Smooth muscle cell (in vitro differentiated cells): Measurements from ENCODE around the gene CTNNA3. TPM values are rescaled to one million over a fixed set of nuclear protein-coding genes. Genes with fewer than 3 reads are reported as not detected.
"Not testable (repeated sequence)": the region's sequence is repeated elsewhere in the genome, so short reads cannot be mapped to it uniquely, and the experiment has no call there.

Source experiments
- DNase-seq: peaks from one replicate; lab custom pipeline; 2025; ENCODE audit not compliant: unreplicated experiment; lab: John Stamatoyannopoulos, UW
- H2AFZ ChIP-seq: fragments of 200-600 bp; sonication (generic); 2 replicates; pipeline ENCODE4 v1.6.0; 2016; ENCODE audit warnings: antibody characterized with exemption, low read depth, mild to moderate bottlenecking
- H3F3A ChIP-seq: fragments of 200-600 bp; sonication (generic); 2 replicates; pipeline ENCODE4 v1.6.0; 2017; ENCODE audit warnings: antibody characterized with exemption, low read depth
- H3K27ac ChIP-seq: fragments of 200-600 bp; sonication (generic); 2 replicates; pipeline ENCODE4 v1.5.1; 2016; ENCODE audit warnings: low read depth, mild to moderate bottlenecking
- H3K27me3 ChIP-seq: fragments of 200-600 bp; sonication (generic); 2 replicates; pipeline ENCODE4 v1.6.1; 2016; ENCODE audit warnings: low read depth, mild to moderate bottlenecking
- H3K36me3 ChIP-seq: fragments of 200-600 bp; sonication (generic); 2 replicates; pipeline ENCODE4 v1.5.1; 2016; ENCODE audit warnings: low read depth
- H3K4me1 ChIP-seq: fragments of 200-600 bp; sonication (generic); 2 replicates; pipeline ENCODE4 v1.5.1; 2016; ENCODE audit warnings: low read depth
- H3K4me2 ChIP-seq: fragments of 200-600 bp; sonication (generic); 2 replicates; pipeline ENCODE4 v1.6.0; 2016; ENCODE audit warnings: mild to moderate bottlenecking
- H3K4me3 ChIP-seq: fragments of 200-600 bp; sonication (generic); 2 replicates; pipeline ENCODE4 v1.5.1; 2016; ENCODE audit warnings: mild to moderate bottlenecking
- H3K79me2 ChIP-seq: fragments of 200-600 bp; sonication (generic); 2 replicates; pipeline ENCODE4 v1.6.0; 2016; ENCODE audit warnings: low read depth, mild to moderate bottlenecking
- H3K9ac ChIP-seq: fragments of 200-600 bp; sonication (generic); 2 replicates; pipeline ENCODE4 v1.6.0; 2016; ENCODE audit warnings: low read depth
- H3K9me3 ChIP-seq: fragments of 200-600 bp; sonication (generic); replicated peaks from 2 replicates; pipeline ENCODE4 v1.5.1; 2016; ENCODE audit warnings: low read depth
- H4K20me1 ChIP-seq: fragments of 200-600 bp; sonication (generic); 2 replicates; pipeline ENCODE4 v1.6.0; 2016; ENCODE audit warnings: low read depth
- WGBS: methylation state at CpG from one replicate; pipeline ENCODE4 v1.1.7; 2016; ENCODE audit warnings: low lambda C conversion rate; 5-methylcytosine and 5-hydroxymethylcytosine counted together
- polyA plus RNA-seq: library from polyadenylated mRNA; unstranded; fragments of >200 nt; fragmentation: Nextera tagmentation; extraction: Ambion mirVana; gene quantifications from 2 replicates; pipeline ENCODE4 v1.2.1, GENCODE V29; 2016
- total RNA-seq: library from RNA; depleted of rRNA; stranded (reverse); fragments of >200 nt; gene quantifications from 2 replicates; pipeline ENCODE4 v1.2.3, GENCODE V29; 2014
- TF ChIP-seq, protein P1 (sequence below): fragments of 200-600 bp; sonication (generic); IDR thresholded peaks from 2 replicates; pipeline ENCODE4 v1.5.1; 2017; ENCODE audit warnings: borderline replicate concordance, mild to moderate bottlenecking, antibody characterized with exemption; ENCODE audit not compliant: insufficient read depth, poor library complexity, severe bottlenecking

CTNNA3 gene
- total and polyA plus RNA-seq, 2 experiments from 2014 or later: 1.3 TPM; not detected in 1

DNA sequence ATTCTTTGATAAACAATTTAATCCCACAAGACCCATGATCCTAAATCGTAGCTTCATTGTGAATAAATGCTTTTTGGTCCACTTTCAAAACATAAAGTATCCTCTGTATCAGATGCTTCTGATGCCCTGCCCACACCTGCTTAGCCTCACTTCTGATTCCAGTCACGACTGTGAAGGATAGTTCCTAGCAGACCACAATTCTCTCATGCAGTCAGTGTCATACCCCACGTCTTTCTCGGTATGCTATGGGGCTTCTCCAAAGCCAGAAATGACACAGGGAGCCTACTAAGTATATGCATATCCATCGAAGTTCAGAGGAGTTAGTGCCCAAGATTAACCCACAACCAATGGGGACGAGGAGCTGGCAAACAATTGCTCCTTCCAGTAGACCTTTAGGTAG, 27.6 kb upstream of the CTNNA3 start:
- Histone ChIP-seq H3K4me1 (no peaks in the 10 kb centered on the region), H3K9ac (no peak overlapping the region), H4K20me1 (no peaks in the 10 kb centered on the region), H3F3A (no peaks in the 10 kb centered on the region), H3K4me3 (no peak overlapping the region), H3K27ac (no peak overlapping the region), H3K36me3 (no peaks in the 10 kb centered on the region), H3K4me2 (no peak overlapping the region), H2AFZ (no peak overlapping the region), H3K79me2 (no peaks in the 10 kb centered on the region), H3K27me3 (no peaks in the 10 kb centered on the region), H3K9me3 (no peaks in the 10 kb centered on the region)
- 88% methylated on average over 6 of the region's 6 CpGs for WGBS
- TF ChIP-seq, protein P1, sequence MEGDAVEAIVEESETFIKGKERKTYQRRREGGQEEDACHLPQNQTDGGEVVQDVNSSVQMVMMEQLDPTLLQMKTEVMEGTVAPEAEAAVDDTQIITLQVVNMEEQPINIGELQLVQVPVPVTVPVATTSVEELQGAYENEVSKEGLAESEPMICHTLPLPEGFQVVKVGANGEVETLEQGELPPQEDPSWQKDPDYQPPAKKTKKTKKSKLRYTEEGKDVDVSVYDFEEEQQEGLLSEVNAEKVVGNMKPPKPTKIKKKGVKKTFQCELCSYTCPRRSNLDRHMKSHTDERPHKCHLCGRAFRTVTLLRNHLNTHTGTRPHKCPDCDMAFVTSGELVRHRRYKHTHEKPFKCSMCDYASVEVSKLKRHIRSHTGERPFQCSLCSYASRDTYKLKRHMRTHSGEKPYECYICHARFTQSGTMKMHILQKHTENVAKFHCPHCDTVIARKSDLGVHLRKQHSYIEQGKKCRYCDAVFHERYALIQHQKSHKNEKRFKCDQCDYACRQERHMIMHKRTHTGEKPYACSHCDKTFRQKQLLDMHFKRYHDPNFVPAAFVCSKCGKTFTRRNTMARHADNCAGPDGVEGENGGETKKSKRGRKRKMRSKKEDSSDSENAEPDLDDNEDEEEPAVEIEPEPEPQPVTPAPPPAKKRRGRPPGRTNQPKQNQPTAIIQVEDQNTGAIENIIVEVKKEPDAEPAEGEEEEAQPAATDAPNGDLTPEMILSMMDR: no peak
- no peak for DNase-seq

DNA sequence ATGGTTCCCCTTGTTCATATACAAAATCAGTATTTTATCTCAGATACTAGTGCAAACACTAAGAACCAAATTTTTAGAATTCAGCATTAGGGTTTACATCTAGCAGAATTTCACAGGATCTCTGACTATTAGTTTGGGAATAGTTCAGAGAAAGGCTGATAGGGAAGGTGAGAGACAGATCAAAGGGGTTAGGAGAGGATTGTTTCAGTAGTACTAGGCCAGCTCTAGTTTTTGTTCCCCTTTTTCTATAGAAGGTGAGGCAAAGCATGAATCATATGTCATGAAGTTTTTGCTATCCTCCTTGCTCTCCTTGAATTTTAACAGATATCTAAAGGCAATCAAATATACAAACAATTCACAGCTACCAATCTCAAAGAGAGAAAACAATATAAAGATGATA, 26.1 kb upstream of the CTNNA3 start:
- H3K4me1 ChIP-seq: no peaks in the 10 kb centered on the region
- H3K9ac ChIP-seq: no peak overlapping the region
- H3K27me3 ChIP-seq: no peaks in the 10 kb centered on the region
- H3K36me3 ChIP-seq: no peaks in the 10 kb centered on the region
- H3K9me3 ChIP-seq: no peaks in the 10 kb centered on the region
- TF ChIP-seq, protein P1: no peak
- H3K4me2 ChIP-seq: no peak overlapping the region
- no peak for DNase-seq
- H3K27ac ChIP-seq: no peak overlapping the region
- H3K4me3 ChIP-seq: no peak overlapping the region
- H2AFZ ChIP-seq: no peak overlapping the region
- H3K79me2 ChIP-seq: no peaks in the 10 kb centered on the region
- H3F3A ChIP-seq: no peaks in the 10 kb centered on the region
- H4K20me1 ChIP-seq: no peaks in the 10 kb centered on the region

DNA sequence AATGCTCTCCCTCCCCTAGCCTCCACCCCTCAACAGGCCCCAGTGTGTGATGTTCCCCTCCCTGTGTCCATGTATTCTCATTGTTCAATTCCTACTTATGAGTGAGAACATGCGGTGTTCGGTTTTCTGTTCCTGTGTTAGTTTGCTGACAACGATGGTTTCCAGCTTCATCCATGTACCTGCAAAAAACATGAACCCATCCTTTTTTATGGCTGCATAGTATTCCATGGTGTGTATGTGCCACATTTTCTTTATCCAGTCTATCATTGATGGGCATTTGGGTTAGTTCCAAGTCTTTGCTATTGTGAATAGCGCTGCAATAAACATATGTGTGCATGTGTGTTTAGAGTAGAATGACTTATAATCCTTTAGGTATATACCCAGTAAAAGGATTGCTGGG, 20.5 kb upstream of the CTNNA3 start:
- not testable (repeated sequence) for H3K36me3 ChIP-seq

DNA sequence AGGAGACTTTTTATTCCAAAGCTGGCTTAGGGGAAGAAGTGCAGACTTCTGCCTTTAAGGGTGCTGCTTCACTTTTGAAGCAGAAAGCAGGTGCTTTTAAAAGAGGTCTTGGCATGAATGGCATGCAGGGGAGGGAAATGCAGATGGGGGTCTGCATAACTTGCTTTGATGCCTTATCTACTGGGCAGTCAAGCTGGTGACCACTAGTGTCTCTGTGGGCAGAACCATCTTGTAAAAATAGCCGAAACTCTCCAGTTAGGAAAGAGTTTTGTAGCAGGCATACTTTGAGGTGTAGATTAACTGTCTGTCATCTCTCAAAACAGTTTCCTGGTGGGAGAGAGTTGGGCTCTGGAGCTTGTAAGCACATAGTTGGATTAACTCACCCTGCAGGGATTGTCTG, 9.9 kb upstream of the CTNNA3 start:
- WGBS: 14% methylated on average over 1 of the region's 1 CpG
- Histone ChIP-seq H3K4me2 (no peak overlapping the region), H3K27ac (no peak overlapping the region), H3K9me3 (no peaks in the 10 kb centered on the region), H3K79me2 (no peaks in the 10 kb centered on the region), H3K4me1 (peaks cover 5% of the 10 kb centered on the region), H3K27me3 (no peaks in the 10 kb centered on the region), H2AFZ (no peak overlapping the region), H3K9ac (no peak overlapping the region), H3K36me3 (no peaks in the 10 kb centered on the region), H3K4me3 (no peak overlapping the region), H4K20me1 (no peaks in the 10 kb centered on the region), H3F3A (no peaks in the 10 kb centered on the region)
- TF ChIP-seq, protein P1: no peak
- no peak for DNase-seq

More for the DNA sequence above, 20.5 kb upstream of the CTNNA3 start:
- H3K27ac ChIP-seq, H3F3A ChIP-seq, H2AFZ ChIP-seq, H3K79me2 ChIP-seq, H3K9me3 ChIP-seq, H3K4me3 ChIP-seq, H4K20me1 ChIP-seq, H3K4me1 ChIP-seq, H3K27me3 ChIP-seq, H3K4me2 ChIP-seq, DNase-seq, H3K9ac ChIP-seq: not testable (repeated sequence)
- 95% methylated on average over 4 of the region's 4 CpGs for WGBS

DNA sequence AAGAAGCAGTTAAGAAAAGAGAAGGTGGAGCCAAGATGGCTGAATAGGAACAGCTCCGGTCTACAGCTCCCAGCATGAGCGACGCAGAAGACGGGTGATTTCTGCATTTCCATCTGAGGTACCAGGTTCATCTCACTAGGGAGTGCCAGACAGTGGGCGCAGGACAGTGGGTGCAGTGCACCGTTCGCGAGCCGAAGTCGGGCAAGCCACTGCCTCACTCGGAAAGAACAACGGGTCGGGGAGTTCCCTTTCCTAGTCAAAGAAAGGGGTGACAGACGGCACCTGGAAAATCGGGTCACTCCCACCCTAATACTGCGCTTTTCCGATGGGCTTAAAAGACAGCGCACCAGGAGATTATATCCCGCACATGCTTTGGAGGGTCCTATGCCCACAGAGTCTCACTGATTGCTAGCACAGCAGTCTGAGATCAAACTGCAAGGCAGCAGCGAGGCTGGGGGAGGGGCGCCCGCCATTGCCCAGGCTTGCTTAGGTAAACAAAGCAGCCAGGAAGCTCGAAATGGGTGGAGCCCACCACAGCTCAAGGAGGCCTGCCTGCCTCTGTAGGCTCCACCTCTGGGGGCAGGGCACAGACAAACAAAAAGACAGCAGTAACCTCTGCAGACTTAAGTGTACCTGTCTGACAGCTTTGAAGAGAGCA, 3.7 kb upstream of the CTNNA3 start:
- not testable (repeated sequence) for H3K4me2 ChIP-seq, H2AFZ ChIP-seq, H3F3A ChIP-seq, H3K4me3 ChIP-seq, H3K27ac ChIP-seq, H3K9me3 ChIP-seq, H3K36me3 ChIP-seq, H3K4me1 ChIP-seq, H3K9ac ChIP-seq, H3K27me3 ChIP-seq, H4K20me1 ChIP-seq, H3K79me2 ChIP-seq, DNase-seq
- WGBS: 94% methylated on average over 23 of the region's 23 CpGs
